ENCODE data around the gene ZNF436. TPM values are rescaled to one million over a fixed set of nuclear protein-coding genes. Genes with fewer than 3 reads are reported as not detected.

Gene ZNF436
- total and polyA plus RNA-seq, 2 of the 8 experiments (the other 6 are each of a cell fraction or from before 2014, with no cell fraction given): 0.65 to 1.8 TPM

DNA sequence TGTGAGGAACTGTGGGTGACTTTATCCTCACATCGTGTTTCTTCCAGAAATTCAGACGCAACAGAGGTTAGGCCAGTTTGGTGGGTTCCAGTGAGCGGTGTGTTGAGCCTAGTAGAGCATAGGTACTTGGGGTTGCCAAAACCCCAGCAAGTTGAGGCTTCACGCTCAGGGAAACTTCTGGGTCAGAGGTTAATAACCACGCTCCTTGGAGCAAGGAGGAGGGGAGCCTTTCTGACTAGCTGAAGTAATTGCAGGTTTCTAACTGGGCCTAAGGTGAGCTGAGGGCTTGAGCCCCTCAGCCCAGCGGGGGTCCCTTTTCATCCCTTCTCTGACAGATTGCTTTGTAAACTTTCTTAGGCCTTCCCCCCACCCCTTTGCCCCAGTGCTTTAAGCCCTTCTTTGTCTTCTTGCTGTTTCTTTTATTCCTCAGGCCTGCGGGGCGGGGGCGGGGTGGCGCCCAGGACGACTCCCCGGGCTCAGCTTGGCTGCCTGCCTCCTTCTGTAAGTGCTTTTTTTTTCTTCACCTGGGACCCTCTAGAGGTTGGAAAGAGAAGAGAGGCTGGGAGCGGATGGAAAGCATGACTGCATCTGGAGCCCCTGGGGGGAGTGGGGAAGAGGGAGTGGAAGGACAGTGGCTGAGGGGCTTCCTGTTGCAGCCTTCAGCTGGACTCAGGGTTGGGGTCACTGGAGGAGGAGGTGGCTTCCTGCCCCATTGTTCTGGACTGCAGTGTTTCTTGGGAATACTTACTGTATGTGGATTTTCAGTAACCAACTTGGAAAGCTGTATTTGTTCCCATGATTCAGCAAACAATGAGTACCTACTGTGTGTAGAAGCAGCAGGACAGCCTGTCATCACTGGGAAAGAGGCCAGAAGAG, 1.3 kb upstream of the ZNF436 start (continued):
- TF ChIP-seq RXRA (IDR thresholded peaks at IDR 0.05; ENCODE audit: insufficient read depth, low read depth, low read length): peak; percentile 97
